H1 (cell line): Measurements from ENCODE around the gene SRGAP3.

Source experiments
- CTCF ChIP-seq, 3 experiments: IDR thresholded peaks; 1 replicate in 2 of 3; 2 replicates in 1 of 3; pipeline versions ENCODE4 v1.5.1 to v1.6.1; 2011; ENCODE audit warnings: low read length in 3 of 3, mild to moderate bottlenecking in 3 of 3, inconsistent platforms in 2 of 3, low read depth in 1 of 3, moderate library complexity in 1 of 3; ENCODE audit not compliant: insufficient read depth in 1 of 3; ENCODE audit errors: control extremely low read depth in 1 of 3
- EP300 ChIP-seq, 2 experiments: IDR thresholded peaks; 1 replicate in 1 of 2; 2 replicates in 1 of 2; pipeline ENCODE4 v1.6.1; 2011 to 2012; ENCODE audit warnings: low read depth in 2 of 2, low read length in 2 of 2, mild to moderate bottlenecking in 2 of 2, borderline replicate concordance in 1 of 2, inconsistent platforms in 1 of 2, moderate library complexity in 1 of 2
- MAX ChIP-seq: IDR thresholded peaks from 2 replicates; pipeline ENCODE4 v1.6.1; 2012; ENCODE audit warnings: inconsistent platforms
- SIRT6 ChIP-seq: IDR thresholded peaks from one replicate; pipeline ENCODE4 v1.7.1; 2012; ENCODE audit warnings: low read length, inconsistent platforms

GRCh38 chr3:9231937-9232336 lies 17.5 kb downstream of the SRGAP3 start:
- TF ChIP-seq CTCF (IDR thresholded peaks at IDR 0.05; ENCODE audit: control extremely low read depth in 1 of 3, insufficient read depth in 1 of 3, low read depth in 1 of 3, low read length in 3 of 3) (no peak), SIRT6 (no peak), MAX (no peak), EP300 (IDR thresholded peaks at IDR 0.05; ENCODE audit: borderline replicate concordance in 1 of 2, low read depth in 2 of 2, low read length in 2 of 2) (no peak)
